Lower leg skin (tissue), 4 donors: ENCODE results near the gene CPXM2. TPM values are rescaled to one million over a fixed set of nuclear protein-coding genes. Genes with fewer than 3 reads are reported as not detected.

ENCODE experiments used
- DNase-seq, 2 donors: peaks; one replicate each; pipeline ENCODE4 v3.0.0-alpha.2; 2019; ENCODE audit warnings: low spot score in 2 of 2
- H3K4me3 ChIP-seq: fragments of 200-600 bp; sonication (generic); 2 replicates; pipeline ENCODE4 v1.5.1; 2017; ENCODE audit warnings: mild to moderate bottlenecking, low read depth; ENCODE audit not compliant: poor library complexity, severe bottlenecking
- CTCF ChIP-seq, 3 donors: fragments of 450-650 bp; IDR thresholded peaks; one replicate each; pipeline ENCODE4 v1.5.1; 2016; ENCODE audit warnings: antibody characterized with exemption in 3 of 3, mild to moderate bottlenecking in 3 of 3, moderate library complexity in 2 of 3
- POLR2A ChIP-seq, 2 donors: fragments of 450-650 bp; IDR thresholded peaks; one replicate each; pipeline ENCODE4 v1.6.1; 2016 to 2017; ENCODE audit warnings: antibody characterized with exemption in 2 of 2, mild to moderate bottlenecking in 1 of 2, moderate library complexity in 1 of 2
- WGBS, 2 donors: methylation state at CpG; one replicate each; pipeline ENCODE4 v1.1.5; 2018; 5-methylcytosine and 5-hydroxymethylcytosine counted together
- intact Hi-C: fragments of 100-400 bp; cut with DNase I; formaldehyde crosslinking; loops from one replicate; pipeline ENCODE4 v1.15.0; 2023; ENCODE audit warnings: low total_unique reads
- total RNA-seq, 4 donors: library from RNA; depleted of rRNA; stranded (reverse); fragments of >200 nt; gene quantifications; one replicate each; pipeline ENCODE4 v1.1.0, GENCODE V29; 2016

Gene CPXM2
- total RNA-seq, 4 donors from 2014 or later = 1.6 to 7.0 (median 4.9) TPM

GRCh38 chr10:123761666-123762230, 129.9 kb downstream of the CPXM2 start:
- H3K4me3 ChIP-seq = no peak overlapping the region
- WGBS, 2 donors = 84 to 90% methylated on average over 23 of the region's 23 CpGs
- DNase-seq = peak in 1 of 2 donors; percentile 66
- intact Hi-C loops = no loop called here
- TF ChIP-seq POLR2A (IDR thresholded peaks at IDR 0.05) (no peak), CTCF (IDR thresholded peaks at IDR 0.05) (no peak)

GRCh38 chr10:123761038-123761428, 130.6 kb downstream of the CPXM2 start:
- TF ChIP-seq POLR2A (IDR thresholded peaks at IDR 0.05) (no peak), CTCF (IDR thresholded peaks at IDR 0.05) (no peak)
- no peak overlapping the region for H3K4me3 ChIP-seq
- intact Hi-C loops = no loop called here
- DNase-seq = peak in 1 of 2 donors; percentile 64
- WGBS, 2 donors = 44 to 56% methylated on average over 10 of the region's 10 CpGs

GRCh38 chr10:123760356-123761037, 131.1 kb downstream of the CPXM2 start:
- DNase-seq = peak in 1 of 2 donors; percentile 10
- TF ChIP-seq POLR2A (IDR thresholded peaks at IDR 0.05) = no peak
- TF ChIP-seq CTCF (IDR thresholded peaks at IDR 0.05) = no peak
- intact Hi-C loops = no loop called here
- no peak overlapping the region for H3K4me3 ChIP-seq
- 55 to 62% methylated on average over 10 of the region's 10 CpGs for WGBS, 2 donors

GRCh38 chr10:123759501-123760031, 132.0 kb downstream of the CPXM2 start:
- no peak overlapping the region for H3K4me3 ChIP-seq
- intact Hi-C loops = no loop called here
- TF ChIP-seq CTCF (IDR thresholded peaks at IDR 0.05) (no peak), POLR2A (IDR thresholded peaks at IDR 0.05) (no peak)
- 64 to 76% methylated on average over 8 of the region's 8 CpGs for WGBS, 2 donors
- DNase-seq = peak in 1 of 2 donors; percentile 75

GRCh38 chr10:123759041-123759440, 132.6 kb downstream of the CPXM2 start:
- 88 to 91% methylated on average over 7 of the region's 7 CpGs for WGBS, 2 donors
- H3K4me3 ChIP-seq = no peak overlapping the region
- intact Hi-C loops = no loop called here
- DNase-seq = no peak
- no peak for TF ChIP-seq POLR2A (IDR thresholded peaks at IDR 0.05)
- no peak for TF ChIP-seq CTCF (IDR thresholded peaks at IDR 0.05)
